A673 (cell line): Measurements from ENCODE around the gene ZSCAN12. TPM values are rescaled to one million over a fixed set of nuclear protein-coding genes. Genes with fewer than 3 reads are reported as not detected.

Source experiments
- BruUV-seq: library from RNA; stranded (reverse); fragments of 400-500 nt; replicated peaks from 2 replicates; lab custom pipeline; 2021; lab: Mats Ljungman, UMichigan
- CTCF ChIA-PET: fragments of 300-600 bp; sonication (Branson Sonifier 250); formaldehyde crosslinking; loops from one replicate; lab custom pipeline; 2022; ENCODE audit warnings: antibody characterized with exemption; lab: Charles Lee
- POLR2A ChIA-PET: fragments of 300-600 bp; sonication (Branson Sonifier 250); formaldehyde crosslinking; loops from one replicate; lab custom pipeline; 2022; ENCODE audit warnings: antibody characterized with exemption; ENCODE audit not compliant: low non-redundant PET; lab: Charles Lee
- DNase-seq: peaks from one replicate; pipeline ENCODE4 v3.0.0-alpha.2; 2015; ENCODE audit warnings: low spot score
- H3K27ac ChIP-seq: fragments of 200-600 bp; sonication (generic); 2 replicates; pipeline ENCODE4 v1.5.1; 2016; ENCODE audit warnings: mixed run types, low read depth, mild to moderate bottlenecking, mixed read lengths, antibody characterized with exemption, low read length; ENCODE audit not compliant: poor library complexity, severe bottlenecking
- H3K27me3 ChIP-seq: fragments of 200-600 bp; sonication (generic); replicated peaks from 2 replicates; pipeline ENCODE4 v1.6.1; 2017; ENCODE audit warnings: mixed run types, low read depth, mild to moderate bottlenecking, mixed read lengths, antibody characterized with exemption, low read length; ENCODE audit not compliant: insufficient read depth, poor library complexity
- H3K36me3 ChIP-seq: fragments of 200-600 bp; sonication (generic); 2 replicates; pipeline ENCODE4 v1.6.1; 2016; ENCODE audit warnings: mixed run types, mild to moderate bottlenecking, mixed read lengths, antibody characterized with exemption, low read length; ENCODE audit not compliant: insufficient read depth, poor library complexity, severe bottlenecking
- H3K4me1 ChIP-seq: fragments of 200-600 bp; sonication (generic); 2 replicates; pipeline ENCODE4 v1.6.1; 2017; ENCODE audit warnings: mixed run types, mild to moderate bottlenecking, mixed read lengths, antibody characterized with exemption, low read length; ENCODE audit not compliant: insufficient read depth, poor library complexity, severe bottlenecking
- H3K4me3 ChIP-seq: fragments of 200-600 bp; sonication (generic); 2 replicates; pipeline ENCODE4 v1.5.1; 2016; ENCODE audit warnings: low read depth, mixed run types, mild to moderate bottlenecking, mixed read lengths, low read length; ENCODE audit not compliant: poor library complexity, severe bottlenecking
- H3K9me3 ChIP-seq: fragments of 200-600 bp; sonication (generic); 2 replicates; pipeline ENCODE4 v1.6.1; 2016; ENCODE audit warnings: mixed run types, low read depth, mild to moderate bottlenecking, mixed read lengths, antibody characterized with exemption, low read length; ENCODE audit not compliant: poor library complexity, severe bottlenecking
- CTCF ChIP-seq: fragments of 300-800, 200-600 bp; sonication (generic); conservative IDR thresholded peaks from 2 replicates; pipeline ENCODE4 v1.5.1; 2017; ENCODE audit warnings: low read depth, mild to moderate bottlenecking, antibody characterized with exemption, low read length, moderate library complexity, mixed read lengths
- EZH2 ChIP-seq: fragments of 200-600 bp; sonication (generic); IDR thresholded peaks from 2 replicates; pipeline ENCODE4 v1.6.1; 2017; ENCODE audit warnings: borderline replicate concordance, low read depth, mild to moderate bottlenecking, mixed read lengths, antibody characterized with exemption, low read length; ENCODE audit not compliant: poor library complexity, severe bottlenecking
- intact Hi-C: fragments of 100-400 bp; cut with micrococcal nuclease; formaldehyde crosslinking; loops from one replicate; pipeline ENCODE4 v1.10.0; 2022; ENCODE audit not compliant: unreplicated experiment
- total RNA-seq: library from RNA; stranded (reverse); gene quantifications from 2 replicates; pipeline ENCODE4 v1.2.3, GENCODE V29; 2021

Gene ZSCAN12
- total RNA-seq, 1 experiment from 2014 or later: 13.1 TPM

- H3K9me3 ChIP-seq: no peaks in the 10 kb centered on the region
- H3K4me3 ChIP-seq: peak overlapping the region; percentile 91
- no peaks in the 10 kb centered on the region for H3K36me3 ChIP-seq
- H3K27me3 ChIP-seq: peaks cover 27% of the 10 kb centered on the region
- ChIA-PET POLR2A (no interaction called here), CTCF (no interaction called here)
- H3K4me1 ChIP-seq: peaks cover 7% of the 10 kb centered on the region
- H3K27ac ChIP-seq: peak overlapping the region; percentile 79
- no TSS peak for BruUV-seq
- intact Hi-C loops: loop anchor here (2.0 kb wide), 1 partner anchor 83 kb away; the partner anchor contains the start of gene ZSCAN26
- no peak for DNase-seq
- TF ChIP-seq EZH2 (no peak), CTCF (no peak)
These were observed 50.1 kb downstream of the ZSCAN12 start for GRCh38 chr6:28349344-28349891.

DNA sequence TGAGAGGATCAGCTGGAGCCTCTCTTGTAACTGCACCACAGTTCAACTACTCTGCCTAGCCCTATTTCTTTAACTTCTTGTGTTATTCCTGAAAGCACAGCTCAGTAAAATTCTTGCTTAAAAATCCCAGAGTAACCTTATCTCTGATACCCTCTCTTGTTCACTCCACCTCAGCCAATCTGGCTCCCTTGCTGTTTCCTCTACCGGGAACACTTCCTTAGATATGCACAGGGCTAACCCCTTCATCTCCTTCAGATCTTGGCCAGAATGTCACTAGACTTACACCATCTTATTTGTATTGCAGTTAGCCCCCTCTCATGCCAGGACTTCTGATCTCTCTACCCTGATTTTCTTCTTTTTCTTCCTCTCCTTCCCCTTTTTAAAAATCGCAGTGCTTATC is 52.4 kb downstream of the ZSCAN12 start:
- intact Hi-C loops: no loop called here
- Histone ChIP-seq H3K4me1 (peaks cover 7% of the 10 kb centered on the region), H3K9me3 (no peaks in the 10 kb centered on the region), H3K36me3 (no peaks in the 10 kb centered on the region), H3K27ac (no peak overlapping the region), H3K27me3 (peaks cover 27% of the 10 kb centered on the region), H3K4me3 (no peak overlapping the region)
- no peak for DNase-seq
- TF ChIP-seq EZH2 (no peak), CTCF (no peak)
- POLR2A ChIA-PET: no interaction called here
- CTCF ChIA-PET: no interaction called here
- no TSS peak for BruUV-seq

- TF ChIP-seq EZH2: no peak
- TF ChIP-seq CTCF: no peak
- CTCF ChIA-PET: no interaction called here
- Histone ChIP-seq H3K27ac (no peak overlapping the region), H3K36me3 (no peaks in the 10 kb centered on the region), H3K4me3 (no peak overlapping the region), H3K4me1 (no peaks in the 10 kb centered on the region), H3K27me3 (peaks cover 27% of the 10 kb centered on the region), H3K9me3 (no peaks in the 10 kb centered on the region)
- DNase-seq: no peak
- intact Hi-C loops: no loop called here
- POLR2A ChIA-PET: no interaction called here
- no TSS peak for BruUV-seq
These were observed 54.3 kb downstream of the ZSCAN12 start for GRCh38 chr6:28345201-28345600.
